Measurements from ENCODE around the gene HMCN1.
A peak's percentile ranks its signal among the peaks of the same experiment; 100 is the strongest.
"Not testable (repeated sequence)": the region's sequence is repeated elsewhere in the genome, so short reads cannot be mapped to it uniquely, and the experiment has no call there.

Gene HMCN1

DNA sequence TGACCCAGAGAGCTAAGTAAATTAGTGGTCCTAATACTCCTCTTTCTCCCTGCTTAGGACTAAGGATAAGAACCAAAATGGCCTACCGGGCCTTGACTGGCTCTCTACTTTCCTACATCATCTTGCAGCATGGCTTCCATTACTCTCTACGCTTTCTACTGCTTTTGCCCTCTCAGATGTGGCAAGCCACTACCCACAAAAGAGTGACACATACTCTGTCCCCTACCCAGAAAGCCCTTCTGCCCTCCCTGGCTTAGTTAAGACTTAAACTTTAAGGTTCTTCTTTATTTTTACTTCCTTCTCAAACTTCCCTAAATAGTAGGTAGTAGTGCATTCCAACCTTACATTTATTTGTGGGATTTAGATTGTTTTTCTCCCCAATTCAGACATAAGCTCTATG, 412.8 kb downstream of the HMCN1 start:
- TF ChIP-seq, protein P1, sequence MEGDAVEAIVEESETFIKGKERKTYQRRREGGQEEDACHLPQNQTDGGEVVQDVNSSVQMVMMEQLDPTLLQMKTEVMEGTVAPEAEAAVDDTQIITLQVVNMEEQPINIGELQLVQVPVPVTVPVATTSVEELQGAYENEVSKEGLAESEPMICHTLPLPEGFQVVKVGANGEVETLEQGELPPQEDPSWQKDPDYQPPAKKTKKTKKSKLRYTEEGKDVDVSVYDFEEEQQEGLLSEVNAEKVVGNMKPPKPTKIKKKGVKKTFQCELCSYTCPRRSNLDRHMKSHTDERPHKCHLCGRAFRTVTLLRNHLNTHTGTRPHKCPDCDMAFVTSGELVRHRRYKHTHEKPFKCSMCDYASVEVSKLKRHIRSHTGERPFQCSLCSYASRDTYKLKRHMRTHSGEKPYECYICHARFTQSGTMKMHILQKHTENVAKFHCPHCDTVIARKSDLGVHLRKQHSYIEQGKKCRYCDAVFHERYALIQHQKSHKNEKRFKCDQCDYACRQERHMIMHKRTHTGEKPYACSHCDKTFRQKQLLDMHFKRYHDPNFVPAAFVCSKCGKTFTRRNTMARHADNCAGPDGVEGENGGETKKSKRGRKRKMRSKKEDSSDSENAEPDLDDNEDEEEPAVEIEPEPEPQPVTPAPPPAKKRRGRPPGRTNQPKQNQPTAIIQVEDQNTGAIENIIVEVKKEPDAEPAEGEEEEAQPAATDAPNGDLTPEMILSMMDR (IDR thresholded peaks at IDR 0.05; ENCODE audit: borderline replicate concordance, control extremely low read depth, extremely low read depth, insufficient read depth, missing control alignments): no peak

DNA sequence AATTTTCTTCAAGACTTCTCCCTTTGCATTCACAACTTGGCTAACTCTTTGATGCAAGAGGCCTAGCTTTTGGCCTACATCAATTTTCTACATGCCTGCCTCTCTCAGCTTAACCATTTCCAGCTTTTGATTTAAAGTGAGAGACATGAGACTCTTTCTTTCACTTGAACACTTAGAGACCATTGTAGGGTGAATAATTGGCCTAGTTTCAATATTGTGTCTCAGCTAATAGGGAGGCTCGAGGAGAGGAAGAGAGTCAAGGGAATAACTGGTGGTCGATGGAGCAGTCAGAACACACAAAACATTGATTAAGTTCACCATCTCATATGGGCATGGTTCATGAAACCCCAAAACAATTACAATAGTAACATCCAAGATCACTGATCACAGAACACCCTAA, 415.4 kb downstream of the HMCN1 start:
- TF ChIP-seq, protein P1 (IDR thresholded peaks at IDR 0.05; ENCODE audit: borderline replicate concordance, control extremely low read depth, extremely low read depth, insufficient read depth, missing control alignments): no peak
- no peak for DNase-seq (ENCODE audit: low spot score)
- in situ Hi-C loops (cut with MboI; ENCODE audit: low sequenced_read_pairs, unreplicated experiment): no loop called here

More for the DNA sequence above, 412.8 kb downstream of the HMCN1 start:
- no peak for DNase-seq (ENCODE audit: low spot score)
- in situ Hi-C loops (cut with MboI; ENCODE audit: low sequenced_read_pairs, unreplicated experiment): no loop called here

DNA sequence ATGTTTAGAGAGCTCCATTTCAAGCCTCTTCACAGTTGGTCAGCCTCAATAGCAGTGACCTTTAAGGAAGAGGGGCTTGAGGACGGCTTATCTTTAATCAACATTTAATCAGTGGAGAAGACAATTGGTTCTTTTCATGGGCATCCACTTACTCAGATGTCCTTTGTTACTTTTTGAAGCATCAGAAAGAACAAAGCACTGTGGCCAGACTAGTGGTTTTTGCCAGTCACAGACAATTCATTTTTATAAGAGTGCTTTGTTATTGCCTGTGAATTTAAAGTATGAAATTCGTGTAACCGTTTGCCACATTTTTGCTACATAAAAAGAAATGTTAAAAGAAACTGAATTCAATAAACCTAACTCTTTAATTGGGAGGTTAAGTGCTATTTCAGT, 418.0 kb downstream of the HMCN1 start:
- DNase-seq (ENCODE audit: low spot score): no peak
- in situ Hi-C loops (cut with MboI; ENCODE audit: low sequenced_read_pairs, unreplicated experiment): no loop called here
- TF ChIP-seq, protein P1 (IDR thresholded peaks at IDR 0.05; ENCODE audit: borderline replicate concordance, control extremely low read depth, extremely low read depth, insufficient read depth, missing control alignments): no peak

DNA sequence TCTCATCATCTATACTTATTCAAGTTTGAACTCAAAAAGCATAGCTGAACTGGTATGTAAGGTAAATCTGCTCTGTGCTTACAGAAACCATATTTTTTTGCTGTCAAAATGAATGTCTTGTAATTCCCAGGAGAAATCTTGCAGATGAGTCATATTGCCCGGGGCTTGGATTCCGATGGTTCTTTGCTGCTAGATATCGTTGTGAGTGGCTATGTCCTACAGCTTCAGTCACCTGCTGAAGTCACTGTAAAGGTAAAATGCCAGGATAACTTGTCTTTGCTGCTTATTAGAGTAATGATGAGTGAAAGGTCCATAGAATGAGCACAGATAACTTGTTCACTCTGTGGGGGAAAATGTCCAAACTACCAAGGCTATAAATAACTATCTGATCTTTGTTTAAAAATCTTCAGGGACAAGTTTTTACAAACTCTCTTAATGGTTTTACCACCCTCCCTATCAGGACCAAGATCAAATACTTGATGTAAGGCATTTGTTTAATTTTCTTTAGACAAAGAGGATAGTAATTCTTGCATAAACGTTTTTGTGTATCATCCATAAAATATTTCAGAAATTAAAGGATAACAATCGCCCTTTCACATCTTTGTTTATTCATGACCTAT, 418.5 kb downstream of the HMCN1 start:
- no peak for DNase-seq (ENCODE audit: low spot score)
- in situ Hi-C loops (cut with MboI; ENCODE audit: low sequenced_read_pairs, unreplicated experiment): no loop called here

DNA sequence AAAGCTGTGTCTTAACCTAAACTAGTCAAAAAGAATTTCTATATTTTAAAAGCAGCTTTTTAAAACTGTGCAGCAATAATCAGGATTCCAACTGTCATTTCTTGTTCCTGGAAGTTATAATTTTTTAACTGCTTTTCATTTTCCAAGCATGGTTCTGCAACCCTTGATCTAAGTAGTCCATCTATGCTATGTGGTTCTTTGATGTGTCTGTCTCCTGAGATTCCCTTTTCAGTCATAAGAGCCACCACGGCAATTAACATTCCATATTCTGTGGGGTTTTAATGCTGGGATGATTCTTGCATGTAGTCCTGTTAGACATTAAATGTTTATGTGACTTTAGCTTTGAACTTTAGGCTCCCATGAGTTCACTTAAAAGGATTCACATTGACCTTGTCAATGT, 420.5 kb downstream of the HMCN1 start:
- TF ChIP-seq, protein P1 (IDR thresholded peaks at IDR 0.05; ENCODE audit: borderline replicate concordance, control extremely low read depth, extremely low read depth, insufficient read depth, missing control alignments): no peak
- in situ Hi-C loops (cut with MboI; ENCODE audit: low sequenced_read_pairs, unreplicated experiment): no loop called here
- DNase-seq (ENCODE audit: low spot score): no peak

More for the DNA sequence above, 418.5 kb downstream of the HMCN1 start:
- TF ChIP-seq, protein P1 (IDR thresholded peaks at IDR 0.05; ENCODE audit: borderline replicate concordance, control extremely low read depth, extremely low read depth, insufficient read depth, missing control alignments): no peak

DNA sequence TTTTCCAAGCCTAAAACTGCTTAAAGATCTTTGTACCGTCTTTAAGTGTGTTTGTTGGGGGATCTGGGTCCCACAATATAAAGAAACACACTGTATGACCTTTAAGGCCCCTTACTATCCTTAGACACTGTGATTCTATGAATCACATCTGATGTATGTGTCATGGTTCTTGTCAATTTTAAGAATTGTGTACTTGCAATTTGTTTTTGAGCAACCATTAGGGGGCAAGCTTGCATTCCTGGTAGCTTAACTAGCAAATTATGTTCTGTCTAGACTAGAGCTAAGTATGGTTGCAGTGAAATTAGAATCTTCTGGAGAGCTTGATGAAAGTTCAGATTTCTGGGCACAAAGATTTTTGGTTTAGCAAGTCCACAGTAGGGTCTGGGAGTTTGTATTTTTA, 421.4 kb downstream of the HMCN1 start:
- DNase-seq (ENCODE audit: low spot score): peak; percentile 24
- in situ Hi-C loops (cut with MboI; ENCODE audit: low sequenced_read_pairs, unreplicated experiment): no loop called here
- TF ChIP-seq, protein P1 (IDR thresholded peaks at IDR 0.05; ENCODE audit: borderline replicate concordance, control extremely low read depth, extremely low read depth, insufficient read depth, missing control alignments): no peak

- in situ Hi-C loops (cut with MboI; ENCODE audit: low sequenced_read_pairs, unreplicated experiment); DNase-seq (ENCODE audit: low spot score): not testable (repeated sequence)
Measured at GRCh38 chr1:186162895-186163294, 428.7 kb downstream of the HMCN1 start.
